SH-SY5Y (cell line): ENCODE results near the gene OTUB1.

Experiments
- GATA2 ChIP-seq: IDR thresholded peaks from 2 replicates; pipeline ENCODE4 v1.6.1; 2011; ENCODE audit warnings: mild to moderate bottlenecking, low read depth, low read length
- GATA3 ChIP-seq: IDR thresholded peaks from 2 replicates; pipeline ENCODE4 v1.6.1; 2011; ENCODE audit warnings: low read depth, mild to moderate bottlenecking, low read length, moderate library complexity

OTUB1 gene

DNA sequence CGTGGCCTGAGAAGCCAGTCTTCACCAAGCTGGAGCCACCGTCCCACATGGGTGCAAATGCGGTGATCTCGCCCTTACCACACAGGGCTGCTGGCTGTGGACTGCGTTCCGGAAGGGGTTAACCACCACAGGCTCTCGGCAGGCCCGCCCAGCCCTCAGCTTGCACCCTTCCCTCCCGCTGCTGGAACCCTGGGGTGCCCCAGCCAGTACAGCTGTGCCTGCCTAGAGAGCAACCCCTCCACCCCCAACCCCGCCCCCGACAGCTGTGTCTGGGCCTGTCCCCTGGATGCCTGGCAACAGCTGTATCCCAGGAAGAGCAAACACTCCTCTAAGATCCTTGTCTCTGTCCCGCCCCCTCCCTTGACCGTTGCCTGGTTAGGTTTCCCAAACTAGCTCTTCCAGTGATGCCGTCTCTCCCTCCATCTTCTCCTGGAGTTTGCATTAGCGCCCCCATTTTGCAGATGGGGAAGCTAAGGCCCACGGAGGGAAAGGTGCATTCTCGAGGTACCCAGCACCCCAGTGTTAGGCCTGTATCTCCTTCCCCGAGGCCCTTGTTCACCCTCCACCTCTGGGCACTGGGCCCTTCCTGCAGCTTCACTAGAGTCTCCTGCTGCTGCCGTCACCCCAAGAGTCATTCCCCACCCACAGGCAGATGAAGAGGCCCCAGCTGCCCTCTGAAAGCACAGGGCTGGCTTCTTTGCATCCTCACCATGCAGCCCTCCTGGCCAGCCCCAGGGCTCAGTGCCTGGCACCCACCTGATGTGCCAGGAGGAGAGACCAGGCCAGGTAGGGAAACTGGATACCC lies 24.4 kb upstream of the OTUB1 start:
- TF ChIP-seq GATA3 (no peak), GATA2 (peak; percentile 61)

- TF ChIP-seq GATA2 (no peak), GATA3 (no peak)
Measured at GRCh38 chr11:63966444-63966843, 19.8 kb upstream of the OTUB1 start.

GRCh38 chr11:63969461-63969860 lies 16.8 kb upstream of the OTUB1 start:
- TF ChIP-seq GATA2 (no peak), GATA3 (no peak)

- TF ChIP-seq GATA2 (no peak), GATA3 (no peak)
Measured at GRCh38 chr11:63970902-63971301, 15.3 kb upstream of the OTUB1 start.

GRCh38 chr11:63974259-63975143 lies 11.7 kb upstream of the OTUB1 start, which contains the start of gene COX8A:
Gene COX8A (plus strand): TSS chr11:63974620. CDS start chr11:63974681, 61 bp downstream.
- TF ChIP-seq GATA3: no peak
- no peak for TF ChIP-seq GATA2

- no peak for TF ChIP-seq GATA2
- no peak for TF ChIP-seq GATA3
Measured at GRCh38 chr11:63978551-63979239, 7.5 kb upstream of the OTUB1 start.

- TF ChIP-seq GATA2: no peak
- TF ChIP-seq GATA3: no peak
Measured at GRCh38 chr11:63979426-63979825, 6.8 kb upstream of the OTUB1 start.

- TF ChIP-seq GATA2: no peak
- TF ChIP-seq GATA3: no peak
Measured at GRCh38 chr11:63985812-63986155, 454 bp upstream of the OTUB1 start.

DNA sequence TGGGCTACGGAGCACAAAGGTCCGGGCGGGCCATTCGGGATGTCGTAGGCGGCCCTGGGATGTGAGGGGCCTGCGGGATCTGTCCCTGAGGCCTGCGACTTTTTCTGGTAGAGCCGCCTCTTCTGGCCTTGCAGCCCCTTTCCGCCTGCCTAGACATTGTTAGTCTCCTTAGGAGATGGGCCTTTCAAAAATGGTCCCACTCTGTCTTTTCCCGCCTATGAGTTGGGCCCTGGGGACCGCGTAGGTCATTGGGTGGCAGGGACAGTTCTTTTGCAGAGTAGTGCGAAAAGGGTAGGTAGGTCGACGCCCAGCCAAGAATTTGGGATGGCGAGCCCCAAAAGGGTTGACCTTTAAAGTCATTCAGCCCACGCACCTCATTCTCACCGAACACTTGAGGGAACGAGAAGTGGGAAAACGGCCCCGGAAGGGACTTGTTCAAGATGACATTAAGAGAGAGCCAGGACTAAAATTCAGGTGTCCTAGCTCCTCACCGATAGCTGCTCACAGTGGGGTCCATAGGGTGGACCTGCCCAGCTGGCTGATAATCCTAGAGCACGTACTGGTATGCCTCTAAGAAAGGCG lies 785 bp downstream of the OTUB1 start:
- no peak for TF ChIP-seq GATA2
- TF ChIP-seq GATA3: no peak

- TF ChIP-seq GATA2: no peak
- TF ChIP-seq GATA3: no peak
Measured at GRCh38 chr11:63991558-63991957, 5.3 kb downstream of the OTUB1 start.

DNA sequence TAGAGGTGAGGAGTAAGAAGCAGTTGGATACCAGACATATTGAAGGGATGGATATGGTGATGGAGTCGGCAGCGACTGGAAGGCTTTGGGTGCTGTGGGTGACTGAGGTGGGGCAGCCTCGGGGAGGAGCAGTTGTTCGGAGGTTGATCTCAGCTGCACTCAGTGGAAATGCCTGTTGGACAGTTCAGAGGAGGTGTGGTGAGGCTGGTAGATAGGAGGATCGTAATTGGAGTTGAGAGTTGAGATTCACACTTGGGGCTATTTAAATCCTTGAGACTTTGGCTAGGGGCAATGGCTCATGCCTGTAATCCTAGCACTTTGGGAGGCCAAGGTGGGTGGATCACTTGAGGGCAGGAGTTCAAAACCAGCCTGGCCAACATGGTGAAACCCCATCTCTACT lies 6.9 kb downstream of the OTUB1 start:
- TF ChIP-seq GATA2: no peak
- no peak for TF ChIP-seq GATA3

DNA sequence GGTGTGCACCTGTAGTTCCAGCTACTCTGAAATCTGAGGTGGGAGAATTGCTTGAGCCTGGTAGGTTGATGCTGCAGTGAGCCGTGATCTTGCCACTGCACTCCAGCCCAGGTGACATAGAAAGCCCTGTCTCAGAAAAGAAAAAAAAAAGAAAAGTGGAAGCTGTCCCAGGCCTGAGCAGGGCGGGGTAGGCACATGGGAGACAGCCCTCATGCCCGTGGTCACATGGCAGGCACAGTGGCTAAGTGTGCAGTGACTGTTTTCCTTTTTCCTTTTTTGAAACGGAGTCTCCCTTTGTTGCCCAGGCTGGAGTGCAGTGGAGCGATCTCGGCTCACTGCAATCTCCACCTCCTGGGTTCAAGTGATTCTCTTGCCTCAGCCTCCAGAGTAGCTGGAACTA lies 7.8 kb downstream of the OTUB1 start:
- TF ChIP-seq GATA3: no peak
- TF ChIP-seq GATA2: no peak

DNA sequence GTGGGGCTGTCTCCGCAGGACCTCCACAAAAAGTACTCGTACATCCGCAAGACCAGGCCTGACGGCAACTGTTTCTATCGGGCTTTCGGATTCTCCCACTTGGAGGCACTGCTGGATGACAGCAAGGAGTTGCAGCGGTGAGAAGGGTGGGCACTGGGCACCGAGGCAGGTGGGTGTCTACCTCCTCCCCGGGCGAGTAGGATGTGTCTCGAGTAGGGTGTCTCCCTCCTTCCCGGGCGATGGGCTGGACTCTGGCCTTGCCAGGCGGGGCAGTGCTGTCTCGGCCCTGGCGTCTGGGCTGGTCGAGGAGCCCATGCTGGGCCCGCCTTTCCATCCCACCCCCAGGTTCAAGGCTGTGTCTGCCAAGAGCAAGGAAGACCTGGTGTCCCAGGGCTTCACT lies 10.3 kb downstream of the OTUB1 start:
- TF ChIP-seq GATA3: no peak
- no peak for TF ChIP-seq GATA2
